NCI-H524 treated with DMSO at 0.1 percent for 48 hours (cell line): ENCODE results near the gene TBC1D28.
"Not testable (repeated sequence)": the region's sequence is repeated elsewhere in the genome, so short reads cannot be mapped to it uniquely, and the experiment has no call there.

Experiments used
- DNase-seq: peaks from one replicate; lab custom pipeline; 2025; lab: John Stamatoyannopoulos, UW

Gene TBC1D28

GRCh38 chr17:18644291-18644690, at the start of gene TBC1D28:
TBC1D28 (minus strand) TSS chr17:18644391; CDS start chr17:18641352, 3,039 bp downstream.
- not testable (repeated sequence) for DNase-seq

DNA sequence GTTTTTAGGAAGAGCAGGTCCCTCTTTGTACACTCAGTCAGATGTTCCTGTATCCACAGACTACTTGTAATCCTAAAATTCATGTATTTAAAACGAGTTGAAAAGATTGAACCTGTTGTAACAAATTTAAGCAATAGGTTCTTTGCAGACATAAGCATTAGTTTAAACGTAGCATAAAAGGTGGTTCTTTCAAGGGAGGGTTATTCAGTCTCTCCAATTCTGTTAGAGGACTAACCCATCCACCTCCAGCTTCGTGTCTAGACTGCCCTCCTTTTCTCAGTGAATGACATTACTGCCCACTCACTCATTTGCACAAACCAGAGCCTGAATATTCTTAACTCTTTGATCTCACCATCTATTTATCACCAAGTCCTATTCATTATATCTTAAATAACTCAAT, 38.5 kb upstream of the TBC1D28 start:
- not testable (repeated sequence) for DNase-seq

- peak; percentile 69 for DNase-seq
These were observed 37.8 kb upstream of the TBC1D28 start, which contains the start of gene FOXO3B for GRCh38 chr17:18681767-18682571. FOXO3B (minus strand) TSS chr17:18682314; CDS start chr17:18681651, 663 bp downstream.

DNA sequence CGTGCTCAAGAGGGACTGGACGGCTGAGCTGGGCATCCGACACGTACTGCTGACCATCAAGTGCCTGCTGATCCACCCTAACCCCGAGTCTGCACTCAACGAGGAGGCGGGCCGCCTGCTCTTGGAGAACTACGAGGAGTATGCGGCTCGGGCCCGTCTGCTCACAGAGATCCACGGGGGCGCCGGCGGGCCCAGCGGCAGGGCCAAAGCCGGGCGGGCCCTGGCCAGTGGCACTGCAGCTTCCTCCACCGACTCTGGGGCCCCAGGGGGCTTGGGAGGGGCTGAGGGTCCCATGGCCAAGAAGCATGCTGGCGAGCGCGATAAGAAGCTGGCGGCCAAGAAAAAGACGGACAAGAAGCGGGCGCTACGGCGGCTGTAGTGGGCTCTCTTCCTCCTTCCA, 33.2 kb upstream of the TBC1D28 start:
- DNase-seq: not testable (repeated sequence)

DNA sequence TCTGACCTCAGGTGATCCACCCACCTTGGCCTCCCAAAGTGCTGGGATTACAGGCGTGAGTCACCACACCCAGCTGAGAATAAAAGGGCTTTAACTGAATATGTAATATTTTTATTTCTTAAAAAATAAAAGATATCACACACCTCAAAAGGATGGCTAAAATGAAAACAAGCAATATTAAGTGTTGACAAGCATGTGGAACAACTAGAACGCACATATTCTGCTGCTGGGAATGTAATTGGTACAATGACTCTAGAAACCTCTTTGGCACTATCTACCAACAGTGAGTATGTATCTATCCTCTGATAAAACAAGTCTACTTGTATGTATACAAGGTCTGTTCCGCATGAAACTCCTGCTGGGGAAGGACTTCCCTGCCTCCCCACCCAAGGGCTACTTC, 32.7 kb upstream of the TBC1D28 start:
- DNase-seq: not testable (repeated sequence)

DNA sequence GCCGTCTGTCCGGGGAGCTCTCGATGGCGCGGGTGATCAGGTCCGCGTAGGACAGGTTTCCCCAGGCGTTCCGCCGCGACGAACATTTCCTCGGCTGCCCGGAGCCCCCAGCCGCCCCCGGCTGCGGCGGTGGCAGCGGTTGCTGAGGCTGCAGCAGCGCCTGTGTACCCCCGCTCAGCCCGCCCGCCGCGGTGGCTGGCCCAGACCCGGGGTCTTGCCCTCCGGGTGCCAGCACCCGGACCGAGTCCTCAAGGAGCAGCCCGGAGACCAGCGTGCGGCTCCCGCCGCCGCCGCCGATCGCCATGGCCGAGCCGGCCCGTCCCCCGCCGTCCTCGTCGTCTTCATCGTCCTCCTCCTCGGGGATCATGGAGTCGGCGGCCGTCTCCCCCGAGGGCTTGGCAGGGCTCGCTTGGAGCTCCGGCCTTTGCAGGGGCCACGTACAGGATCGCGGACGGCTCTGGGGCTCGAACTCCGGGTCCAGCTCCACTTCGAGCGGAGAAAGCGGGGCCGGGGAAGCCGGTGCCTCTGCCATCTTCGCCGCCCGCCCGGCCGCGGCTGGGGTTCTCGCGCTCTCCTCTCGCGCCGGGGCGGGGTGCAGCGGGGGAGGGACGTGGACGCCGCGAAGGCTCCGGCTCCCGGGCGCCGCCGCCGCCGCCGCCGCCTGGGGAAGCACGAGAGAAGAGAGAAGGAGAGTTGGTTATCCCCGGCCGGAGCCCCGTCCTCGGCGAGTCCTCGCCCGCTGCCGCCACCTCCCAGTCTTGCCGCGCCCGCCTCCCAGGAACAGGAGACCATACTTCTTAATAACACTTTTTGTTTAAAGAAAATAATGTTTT, 28.4 kb upstream of the TBC1D28 start:
- DNase-seq: not testable (repeated sequence)

DNA sequence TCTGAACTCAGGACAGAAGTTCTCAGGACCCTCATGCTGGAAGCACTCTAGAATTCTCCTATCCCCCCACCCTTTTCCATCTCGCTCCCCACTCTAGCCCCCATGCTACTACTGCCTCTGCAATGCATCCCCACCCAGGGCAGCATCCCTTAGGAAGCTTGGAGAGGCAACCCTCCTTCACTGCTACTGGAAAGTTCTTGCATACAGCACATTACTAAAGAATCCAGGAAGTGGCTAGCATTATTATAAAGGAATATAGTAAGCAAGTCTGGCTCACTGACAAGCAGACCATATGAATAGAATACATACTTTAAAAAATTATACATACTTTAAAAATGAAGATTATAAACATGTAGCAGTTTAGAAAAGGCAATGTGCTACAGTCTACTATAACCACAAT, 24.4 kb upstream of the TBC1D28 start:
- not testable (repeated sequence) for DNase-seq

DNA sequence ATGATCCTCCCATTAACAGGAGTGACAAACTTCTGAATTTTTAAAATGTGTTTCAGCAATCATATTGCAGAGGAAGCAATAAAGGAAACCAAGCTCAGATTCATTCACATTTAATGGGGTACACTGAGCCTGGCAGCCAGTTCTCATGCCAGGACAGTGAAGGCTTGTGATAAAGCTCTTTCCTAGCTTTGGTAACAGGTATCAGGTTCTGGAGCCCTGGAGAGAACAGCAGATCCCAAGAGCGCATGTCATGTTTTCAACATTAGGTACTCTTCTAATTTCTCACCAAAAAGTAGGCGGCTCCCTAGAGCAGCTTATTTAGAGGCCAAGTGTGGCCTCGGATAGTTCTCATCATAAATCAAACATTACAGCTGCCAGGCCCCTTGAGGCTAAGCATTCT, 23.3 kb upstream of the TBC1D28 start:
- DNase-seq: not testable (repeated sequence)

GRCh38 chr17:18666326-18666725, 22.1 kb upstream of the TBC1D28 start:
- DNase-seq: not testable (repeated sequence)

DNA sequence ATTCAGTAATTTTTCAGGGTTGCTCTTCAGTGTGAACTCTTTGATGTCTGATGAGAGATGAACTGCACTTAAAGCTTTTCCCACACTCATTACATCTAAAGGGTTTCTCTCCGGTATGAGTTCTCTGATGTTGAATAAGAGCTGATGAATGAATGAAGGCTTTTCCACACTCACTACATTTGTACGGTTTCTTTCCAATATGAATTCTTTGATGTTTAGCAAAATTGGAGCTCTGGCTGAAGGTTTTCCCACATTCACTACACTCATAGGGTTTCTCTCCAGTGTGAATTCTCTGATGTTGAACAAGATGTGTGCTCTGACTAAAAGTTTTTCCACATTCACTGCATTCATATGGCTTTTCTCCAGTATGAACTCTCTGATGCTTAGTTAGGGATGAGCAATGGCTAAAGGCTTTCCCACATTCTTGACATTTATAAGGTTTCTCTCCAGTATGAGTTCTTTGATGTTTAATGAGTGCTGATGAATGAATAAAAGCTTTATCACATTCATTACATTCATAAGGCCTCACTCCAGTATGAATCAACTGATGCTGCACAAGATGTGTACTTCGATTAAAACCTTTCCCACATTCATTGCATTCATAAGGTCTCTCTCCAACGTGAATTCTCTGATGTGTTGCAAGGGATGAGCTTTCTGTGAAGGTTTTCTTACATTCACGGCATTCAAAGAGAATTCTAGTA, 17.9 kb upstream of the TBC1D28 start:
- not testable (repeated sequence) for DNase-seq

GRCh38 chr17:18650094-18650493, 5.9 kb upstream of the TBC1D28 start:
- DNase-seq: not testable (repeated sequence)

DNA sequence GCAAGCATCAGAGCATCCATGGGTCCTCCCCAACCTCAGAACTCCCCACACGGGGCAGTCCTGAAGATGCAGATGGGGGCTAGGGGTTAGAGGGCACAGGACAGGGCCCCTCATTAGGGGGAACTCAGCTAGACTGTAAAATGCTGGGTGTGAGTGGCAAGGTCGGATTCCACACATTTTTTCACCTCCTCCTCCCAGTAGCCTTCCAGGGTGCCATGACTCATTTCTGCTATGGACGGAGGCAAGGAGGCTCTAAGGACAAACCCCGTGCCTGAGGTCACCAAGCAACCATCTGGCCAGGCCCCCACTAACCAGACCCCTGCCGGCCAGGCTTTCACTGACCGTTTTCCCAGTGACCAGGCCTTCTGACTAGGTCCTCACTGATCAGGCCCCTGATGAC, 1.1 kb downstream of the TBC1D28 start:
- not testable (repeated sequence) for DNase-seq

DNA sequence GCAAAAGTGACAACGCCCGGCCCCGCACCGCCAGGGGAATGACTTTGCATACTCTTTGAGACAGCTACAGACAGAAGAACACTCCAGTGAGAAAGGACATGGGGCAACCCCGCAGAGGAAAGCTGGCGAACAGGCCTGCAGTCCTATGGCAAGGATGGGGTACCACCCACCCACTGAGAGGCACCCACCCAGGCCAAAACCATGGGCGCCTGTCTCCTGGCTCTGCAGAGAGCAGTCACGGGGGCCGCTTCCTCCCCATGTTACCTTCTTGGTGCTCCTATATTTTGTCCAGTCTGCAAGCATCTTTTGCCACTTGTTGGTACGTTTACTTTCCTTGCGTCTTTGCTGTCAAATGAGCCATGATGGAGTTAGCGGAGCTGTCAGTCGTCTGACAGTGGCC, 5.8 kb downstream of the TBC1D28 start:
- DNase-seq: not testable (repeated sequence)

GRCh38 chr17:18636237-18636636, 8.0 kb downstream of the TBC1D28 start:
- DNase-seq: not testable (repeated sequence)

GRCh38 chr17:18635773-18636172, 8.4 kb downstream of the TBC1D28 start:
- DNase-seq: not testable (repeated sequence)

GRCh38 chr17:18634550-18635263, 9.5 kb downstream of the TBC1D28 start:
- DNase-seq: not testable (repeated sequence)

- DNase-seq: no peak
These were observed 17.9 kb downstream of the TBC1D28 start for GRCh38 chr17:18626152-18626870.

DNA sequence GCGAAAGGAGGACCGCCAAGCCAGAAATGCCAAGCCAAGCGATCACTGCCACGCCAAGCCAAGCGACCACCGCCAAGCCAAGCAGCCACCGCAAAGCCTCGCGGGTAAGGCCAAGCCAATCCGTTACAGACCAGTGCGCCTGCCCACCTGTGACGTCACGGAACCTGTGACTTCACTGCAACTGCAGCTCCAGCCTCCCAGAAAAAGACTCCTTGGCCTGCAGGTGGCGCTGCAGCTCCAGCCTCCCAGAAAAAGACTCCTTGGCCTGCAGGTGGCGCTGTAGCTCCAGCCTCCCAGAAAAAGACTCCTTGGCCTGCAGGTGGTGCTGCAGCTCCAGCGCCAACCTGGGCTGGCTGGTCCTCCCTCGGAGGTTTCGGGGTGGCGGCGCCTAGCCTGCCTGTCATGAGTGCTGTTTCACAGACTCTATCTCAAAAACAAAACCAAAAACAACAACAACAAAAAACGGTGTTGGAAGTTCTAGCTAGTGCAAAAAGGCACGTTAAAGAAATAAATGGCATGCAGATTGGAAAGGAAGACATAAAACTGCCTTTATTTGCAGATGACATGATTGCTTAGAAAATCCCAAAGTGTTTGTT, 18.6 kb downstream of the TBC1D28 start:
- peak; percentile 50 for DNase-seq

- not testable (repeated sequence) for DNase-seq
These were observed 19.2 kb downstream of the TBC1D28 start for GRCh38 chr17:18624862-18625501.

- DNase-seq: not testable (repeated sequence)
These were observed 26.6 kb downstream of the TBC1D28 start for GRCh38 chr17:18617613-18618012.
